WTC11 (cell line): Measurements from ENCODE around the gene SIN3A. TPM values are rescaled to one million over a fixed set of nuclear protein-coding genes. Genes with fewer than 3 reads are reported as not detected.

Source experiments
- ATAC-seq: fragments of 200-7000 bp; cut with Tn5 transposase; 2 replicates; pipeline ENCODE4 v1.10.0; 2021; ENCODE audit warnings: mild to moderate bottlenecking, moderate library complexity
- CTCF ChIA-PET: fragments of 300-600 bp; sonication (Branson Sonifier 250); formaldehyde crosslinking; loops from one replicate; lab custom pipeline; 2021; ENCODE audit warnings: antibody characterized with exemption; lab: Charles Lee
- POLR2A ChIA-PET: fragments of 350-600 bp; sonication (Branson Sonifier 250); formaldehyde crosslinking; loops from one replicate; lab custom pipeline; 2021; ENCODE audit warnings: antibody characterized with exemption; lab: Charles Lee
- DNase-seq: peaks from one replicate; pipeline ENCODE4 v3.0.0; 2021; ENCODE audit warnings: low spot score
- H3K27ac Mint-ChIP-seq: 2 replicates; pipeline ENCODE4 v1.8.0; 2021; ENCODE audit warnings: mixed read lengths
- H3K27me3 Mint-ChIP-seq: 2 replicates; pipeline ENCODE4 v1.8.0; 2021; ENCODE audit warnings: low read depth, mild to moderate bottlenecking, moderate library complexity, mixed read lengths
- H3K36me3 Mint-ChIP-seq: 2 replicates; pipeline ENCODE4 v1.8.0; 2021; ENCODE audit warnings: mixed read lengths
- H3K4me1 Mint-ChIP-seq: 2 replicates; pipeline ENCODE4 v1.8.0; 2022; ENCODE audit warnings: mixed read lengths
- H3K4me3 Mint-ChIP-seq: 2 replicates; pipeline ENCODE4 v1.8.0; 2021; ENCODE audit warnings: mild to moderate bottlenecking, moderate library complexity, mixed read lengths
- H3K9me3 Mint-ChIP-seq: 2 replicates; pipeline ENCODE4 v1.8.0; 2021; ENCODE audit warnings: mixed read lengths
- CBFB ChIP-seq: sonication (generic); formaldehyde crosslinking; IDR thresholded peaks from 2 replicates; pipeline ENCODE4 v1.8.1; 2022; ENCODE audit warnings: mild to moderate bottlenecking, low read depth, missing genetic modification reagents
- ESRRA ChIP-seq: sonication (generic); formaldehyde crosslinking; IDR thresholded peaks from 2 replicates; pipeline ENCODE4 v1.8.1; 2022; ENCODE audit warnings: mild to moderate bottlenecking, missing genetic modification reagents, borderline replicate concordance
- FOXP1 ChIP-seq: sonication (generic); formaldehyde crosslinking; IDR thresholded peaks from 2 replicates; pipeline ENCODE4 v1.8.0; 2022; ENCODE audit warnings: missing genetic modification reagents, mild to moderate bottlenecking, moderate library complexity, borderline replicate concordance
- GABPB1 ChIP-seq: sonication (generic); formaldehyde crosslinking; IDR thresholded peaks from 2 replicates; pipeline ENCODE4 v1.8.1; 2023; ENCODE audit warnings: mild to moderate bottlenecking, missing genetic modification reagents
- JAZF1 ChIP-seq: fragments of 250-450 bp; sonication (Bioruptor Pico); IDR thresholded peaks from 2 replicates; pipeline ENCODE4 v1.9.0; 2021; ENCODE audit warnings: moderate library complexity, mild to moderate bottlenecking, inconsistent platforms
- MYBL2 ChIP-seq: sonication (generic); formaldehyde crosslinking; IDR thresholded peaks from 2 replicates; pipeline ENCODE4 v1.8.1; 2023; ENCODE audit warnings: mild to moderate bottlenecking, moderate library complexity, missing genetic modification reagents
- SMAD4 ChIP-seq: sonication (generic); formaldehyde crosslinking; IDR thresholded peaks from 2 replicates; pipeline ENCODE4 v1.8.0; 2022; ENCODE audit warnings: mild to moderate bottlenecking, missing genetic modification reagents
- TEAD1 ChIP-seq: sonication (generic); formaldehyde crosslinking; IDR thresholded peaks from 2 replicates; pipeline ENCODE4 v1.8.0; 2022; ENCODE audit warnings: mild to moderate bottlenecking, missing genetic modification reagents
- total RNA-seq: library from RNA; stranded (reverse); gene quantifications from 3 replicates; pipeline ENCODE4 v1.2.3, GENCODE V29; 2021
- TF ChIP-seq, protein P1 (sequence below): fragments of 250-450 bp; sonication (Bioruptor Pico); IDR thresholded peaks from 2 replicates; pipeline ENCODE4 v1.9.0; 2021; ENCODE audit warnings: mild to moderate bottlenecking
- TF ChIP-seq, protein P2 (sequence below): sonication (generic); formaldehyde crosslinking; IDR thresholded peaks from 2 replicates; pipeline ENCODE4 v1.8.0; 2023; ENCODE audit warnings: missing genetic modification reagents, mild to moderate bottlenecking, borderline replicate concordance

SIN3A gene
- total RNA-seq, 1 experiment from 2014 or later = 113 TPM

DNA sequence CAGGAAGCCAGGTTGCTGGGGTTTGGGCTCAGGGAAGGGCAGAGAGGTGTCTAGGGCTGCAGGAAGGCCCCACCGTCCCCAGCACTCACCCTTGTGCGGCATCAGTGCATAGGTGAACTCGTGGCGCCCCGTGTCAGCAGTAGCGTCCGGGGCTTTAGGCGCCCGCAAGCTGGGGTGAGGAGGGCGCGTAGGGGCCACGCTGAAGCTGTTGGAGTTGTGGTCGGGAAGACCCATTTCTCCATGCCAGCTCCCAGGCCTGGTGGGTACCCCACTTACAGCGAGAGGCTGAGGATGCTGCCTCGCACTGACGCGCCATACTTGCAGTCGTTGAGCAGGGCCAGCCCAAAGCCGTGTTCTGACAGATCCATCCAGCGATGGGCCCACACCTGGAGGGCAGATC lies 95.0 kb downstream of the SIN3A start (continued):
- TF ChIP-seq, protein P1, sequence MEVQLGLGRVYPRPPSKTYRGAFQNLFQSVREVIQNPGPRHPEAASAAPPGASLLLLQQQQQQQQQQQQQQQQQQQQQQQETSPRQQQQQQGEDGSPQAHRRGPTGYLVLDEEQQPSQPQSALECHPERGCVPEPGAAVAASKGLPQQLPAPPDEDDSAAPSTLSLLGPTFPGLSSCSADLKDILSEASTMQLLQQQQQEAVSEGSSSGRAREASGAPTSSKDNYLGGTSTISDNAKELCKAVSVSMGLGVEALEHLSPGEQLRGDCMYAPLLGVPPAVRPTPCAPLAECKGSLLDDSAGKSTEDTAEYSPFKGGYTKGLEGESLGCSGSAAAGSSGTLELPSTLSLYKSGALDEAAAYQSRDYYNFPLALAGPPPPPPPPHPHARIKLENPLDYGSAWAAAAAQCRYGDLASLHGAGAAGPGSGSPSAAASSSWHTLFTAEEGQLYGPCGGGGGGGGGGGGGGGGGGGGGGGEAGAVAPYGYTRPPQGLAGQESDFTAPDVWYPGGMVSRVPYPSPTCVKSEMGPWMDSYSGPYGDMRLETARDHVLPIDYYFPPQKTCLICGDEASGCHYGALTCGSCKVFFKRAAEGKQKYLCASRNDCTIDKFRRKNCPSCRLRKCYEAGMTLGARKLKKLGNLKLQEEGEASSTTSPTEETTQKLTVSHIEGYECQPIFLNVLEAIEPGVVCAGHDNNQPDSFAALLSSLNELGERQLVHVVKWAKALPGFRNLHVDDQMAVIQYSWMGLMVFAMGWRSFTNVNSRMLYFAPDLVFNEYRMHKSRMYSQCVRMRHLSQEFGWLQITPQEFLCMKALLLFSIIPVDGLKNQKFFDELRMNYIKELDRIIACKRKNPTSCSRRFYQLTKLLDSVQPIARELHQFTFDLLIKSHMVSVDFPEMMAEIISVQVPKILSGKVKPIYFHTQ = no peak
- TF ChIP-seq JAZF1 (CRISPR knock-in tag) (no peak), CBFB (CRISPR knock-in tag) (no peak), FOXP1 (no peak), MYBL2 (no peak), GABPB1 (CRISPR knock-in tag) (no peak), ESRRA (CRISPR knock-in tag) (no peak)
- TF ChIP-seq, protein P2, sequence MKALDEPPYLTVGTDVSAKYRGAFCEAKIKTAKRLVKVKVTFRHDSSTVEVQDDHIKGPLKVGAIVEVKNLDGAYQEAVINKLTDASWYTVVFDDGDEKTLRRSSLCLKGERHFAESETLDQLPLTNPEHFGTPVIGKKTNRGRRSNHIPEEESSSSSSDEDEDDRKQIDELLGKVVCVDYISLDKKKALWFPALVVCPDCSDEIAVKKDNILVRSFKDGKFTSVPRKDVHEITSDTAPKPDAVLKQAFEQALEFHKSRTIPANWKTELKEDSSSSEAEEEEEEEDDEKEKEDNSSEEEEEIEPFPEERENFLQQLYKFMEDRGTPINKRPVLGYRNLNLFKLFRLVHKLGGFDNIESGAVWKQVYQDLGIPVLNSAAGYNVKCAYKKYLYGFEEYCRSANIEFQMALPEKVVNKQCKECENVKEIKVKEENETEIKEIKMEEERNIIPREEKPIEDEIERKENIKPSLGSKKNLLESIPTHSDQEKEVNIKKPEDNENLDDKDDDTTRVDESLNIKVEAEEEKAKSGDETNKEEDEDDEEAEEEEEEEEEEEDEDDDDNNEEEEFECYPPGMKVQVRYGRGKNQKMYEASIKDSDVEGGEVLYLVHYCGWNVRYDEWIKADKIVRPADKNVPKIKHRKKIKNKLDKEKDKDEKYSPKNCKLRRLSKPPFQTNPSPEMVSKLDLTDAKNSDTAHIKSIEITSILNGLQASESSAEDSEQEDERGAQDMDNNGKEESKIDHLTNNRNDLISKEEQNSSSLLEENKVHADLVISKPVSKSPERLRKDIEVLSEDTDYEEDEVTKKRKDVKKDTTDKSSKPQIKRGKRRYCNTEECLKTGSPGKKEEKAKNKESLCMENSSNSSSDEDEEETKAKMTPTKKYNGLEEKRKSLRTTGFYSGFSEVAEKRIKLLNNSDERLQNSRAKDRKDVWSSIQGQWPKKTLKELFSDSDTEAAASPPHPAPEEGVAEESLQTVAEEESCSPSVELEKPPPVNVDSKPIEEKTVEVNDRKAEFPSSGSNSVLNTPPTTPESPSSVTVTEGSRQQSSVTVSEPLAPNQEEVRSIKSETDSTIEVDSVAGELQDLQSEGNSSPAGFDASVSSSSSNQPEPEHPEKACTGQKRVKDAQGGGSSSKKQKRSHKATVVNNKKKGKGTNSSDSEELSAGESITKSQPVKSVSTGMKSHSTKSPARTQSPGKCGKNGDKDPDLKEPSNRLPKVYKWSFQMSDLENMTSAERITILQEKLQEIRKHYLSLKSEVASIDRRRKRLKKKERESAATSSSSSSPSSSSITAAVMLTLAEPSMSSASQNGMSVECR (CRISPR knock-in tag) = no peak

DNA sequence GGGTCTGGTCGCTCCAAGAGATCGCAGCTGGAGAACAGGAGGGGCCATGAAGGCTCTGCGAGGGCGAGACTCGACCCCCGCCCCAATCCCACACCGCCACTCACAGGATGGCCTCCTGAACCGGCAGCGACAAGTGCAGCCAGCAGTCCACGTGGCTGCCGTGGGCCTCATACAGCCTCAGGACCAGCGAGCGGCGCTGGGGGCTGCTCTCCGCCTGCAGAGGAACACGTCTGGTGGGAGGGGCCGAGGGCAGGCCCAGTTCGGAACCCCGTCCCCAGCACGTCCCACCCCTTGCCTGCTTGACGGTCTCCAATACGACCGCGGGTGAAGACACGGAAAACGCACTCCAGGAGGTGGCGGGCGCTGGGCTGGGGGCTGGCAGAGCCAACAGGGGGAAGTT lies 95.5 kb downstream of the SIN3A start:
- H3K36me3 Mint-ChIP-seq = peaks cover 6% of the 10 kb centered on the region
- H3K4me3 Mint-ChIP-seq = no peak overlapping the region
- H3K27me3 Mint-ChIP-seq = no peaks in the 10 kb centered on the region
- H3K4me1 Mint-ChIP-seq = no peaks in the 10 kb centered on the region
- H3K27ac Mint-ChIP-seq = no peak overlapping the region
- CTCF ChIA-PET = interaction anchor here (0.6 to 4.3 kb wide), 3 partner anchors 12 to 312 kb away, joined by 3 to 22 read pairs (median 5); partner anchors contain the start of gene MAN2C1
- no peaks in the 10 kb centered on the region for H3K9me3 Mint-ChIP-seq
- ATAC-seq (peak; percentile 13; the same call in 1 of the 2 replicates), DNase-seq (no peak)
- POLR2A ChIA-PET = interaction anchor here (1.2 kb wide), 1 partner anchor 292 kb away, joined by 3 read pairs; the partner anchor contains the start of gene SNX33
- no peak for TF ChIP-seq TEAD1 (CRISPR knock-in tag)

DNA sequence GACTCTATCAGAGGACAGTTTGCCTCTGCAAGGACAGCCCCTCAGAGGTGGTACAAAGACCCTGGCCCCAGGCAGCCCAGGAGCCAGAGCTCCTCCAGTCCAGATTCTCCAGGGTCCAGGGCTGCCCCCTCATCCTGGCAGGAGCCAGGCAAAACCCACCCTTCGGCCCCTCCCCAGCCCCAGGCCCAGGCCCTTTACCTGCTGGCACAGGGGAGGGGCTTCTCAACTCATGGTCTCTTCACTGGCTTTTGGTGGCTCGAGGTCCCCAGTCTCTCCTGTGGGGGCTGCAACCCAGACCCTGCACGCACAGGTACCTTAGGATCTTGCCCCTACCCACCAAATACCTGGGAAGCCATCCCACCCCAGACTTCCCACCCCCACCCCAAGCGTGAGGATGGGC lies 96.1 kb downstream of the SIN3A start:
- Mint-ChIP-seq H3K27me3 (no peaks in the 10 kb centered on the region), H3K4me1 (no peaks in the 10 kb centered on the region), H3K4me3 (no peak overlapping the region), H3K36me3 (peaks cover 6% of the 10 kb centered on the region), H3K9me3 (no peaks in the 10 kb centered on the region), H3K27ac (no peak overlapping the region)
- no peak for DNase-seq
- no peak for ATAC-seq
- TF ChIP-seq, protein P1 = no peak
- no peak for TF ChIP-seq SMAD4
- ChIA-PET CTCF (interaction anchor here (0.8 to 4.3 kb wide), 2 partner anchors 12 to 142 kb away, joined by 5 to 22 read pairs; partner anchors contain the start of gene MAN2C1), POLR2A (no interaction called here)
